Melanocyte of skin (primary cell): Measurements from ENCODE around the gene CCDC158. TPM values are rescaled to one million over a fixed set of nuclear protein-coding genes. Genes with fewer than 3 reads are reported as not detected.

Experiments used
- small RNA-seq, 2 donors: library from RNA; depleted of rRNA; stranded (forward); fragments of <200 nt; gene quantifications; one replicate each; pipeline ENCODE3, GENCODE V24; 2012
- total RNA-seq, 2 donors: library from RNA; depleted of rRNA; stranded (reverse); fragments of >200 nt; gene quantifications; 2 replicates each; pipeline ENCODE4 v1.2.3, GENCODE V29; 2012

The CCDC158 gene
- under 1 TPM in 1 of 2 donors, not detected in 1; under 0.01 TPM for total RNA-seq

GRCh38 chr4:76420762-76421581, at the start of gene CCDC158:
Gene CCDC158 (minus strand): TSS chr4:76421141. CDS start chr4:76403207, 17,934 bp downstream.

GRCh38 chr4:76434901-76435527, 14.1 kb upstream of the CCDC158 start, which contains the start of gene SHROOM3:
Gene SHROOM3 (plus strand): TSS chr4:76435229. CDS start chr4:76436053, 824 bp downstream.

GRCh38 chr4:76305971-76306881, 114.7 kb downstream of the CCDC158 start, which contains the start of gene STBD1:
Gene STBD1 (plus strand): TSS chr4:76306733. CDS start chr4:76306770, 37 bp downstream.

Small RNA genes within 50 kb of the gene (small RNA-seq; reads per million reads assigned to genes)
- 0 reads per million in 2 donors for gene RF00278
- gene RNU6-1000P: 0 reads per million in 2 donors

Other genes starting within 250 kb of the CCDC158 start
- 100 to 1,000 TPM; 168 to 243 TPM for gene SCARB2, start 207.3 kb downstream of the CCDC158 start, total RNA-seq
- gene FAM47E, start 169.4 kb downstream of the CCDC158 start, total RNA-seq: under 1 TPM; under 0.01 to 0.34 TPM
- 1 to 10 TPM; 1.4 to 3.3 TPM for gene STBD1, start 114.4 kb downstream of the CCDC158 start, total RNA-seq
- gene SHROOM3, start 14.1 kb upstream of the CCDC158 start, total RNA-seq: under 1 TPM; under 0.01 to 0.33 TPM